ENCODE data around the gene MS4A4E.
"Not testable (repeated sequence)": the region's sequence is repeated elsewhere in the genome, so short reads cannot be mapped to it uniquely, and the experiment has no call there.

MS4A4E gene

GRCh38 chr11:60206616-60207015 lies 36.3 kb downstream of the MS4A4E start:
- Histone ChIP-seq H3K9ac (ENCODE audit: low read depth, low read length) (no peak overlapping the region), H3K36me3 (ENCODE audit: insufficient read depth, low read length) (no peaks in the 10 kb centered on the region), H3K4me1 (ENCODE audit: insufficient read depth, low read length) (no peaks in the 10 kb centered on the region), H3K9me3 (ENCODE audit: control insufficient read depth, insufficient read depth, low read length) (no peaks in the 10 kb centered on the region)

GRCh38 chr11:60204922-60205321 lies 38.0 kb downstream of the MS4A4E start:
- Histone ChIP-seq H3K9ac (ENCODE audit: low read depth, low read length) (no peak overlapping the region), H3K36me3 (ENCODE audit: insufficient read depth, low read length) (no peaks in the 10 kb centered on the region), H3K9me3 (ENCODE audit: control insufficient read depth, insufficient read depth, low read length) (no peaks in the 10 kb centered on the region), H3K4me1 (ENCODE audit: insufficient read depth, low read length) (no peaks in the 10 kb centered on the region)

GRCh38 chr11:60201334-60201733 lies 41.6 kb downstream of the MS4A4E start:
- H3K9me3 ChIP-seq (ENCODE audit: control insufficient read depth, insufficient read depth, low read length); H3K4me1 ChIP-seq (ENCODE audit: insufficient read depth, low read length); H3K36me3 ChIP-seq (ENCODE audit: insufficient read depth, low read length); H3K9ac ChIP-seq (ENCODE audit: low read depth, low read length): not testable (repeated sequence)

- Histone ChIP-seq H3K36me3 (ENCODE audit: insufficient read depth, low read length) (no peaks in the 10 kb centered on the region), H3K4me1 (ENCODE audit: insufficient read depth, low read length) (no peaks in the 10 kb centered on the region), H3K9me3 (ENCODE audit: control insufficient read depth, insufficient read depth, low read length) (no peaks in the 10 kb centered on the region), H3K9ac (ENCODE audit: low read depth, low read length) (no peak overlapping the region)
Measured at GRCh38 chr11:60197442-60197841, 45.5 kb downstream of the MS4A4E start.

- H3K4me1 ChIP-seq (ENCODE audit: insufficient read depth, low read length), result no peaks in the 10 kb centered on the region
- no peak overlapping the region for H3K9ac ChIP-seq (ENCODE audit: low read depth, low read length)
Measured at GRCh38 chr11:60195923-60196368, 47.0 kb downstream of the MS4A4E start.

GRCh38 chr11:60194511-60194910 lies 48.4 kb downstream of the MS4A4E start:
- Histone ChIP-seq H3K9me3 (ENCODE audit: control insufficient read depth, insufficient read depth, low read length) (no peaks in the 10 kb centered on the region), H3K36me3 (ENCODE audit: insufficient read depth, low read length) (no peaks in the 10 kb centered on the region), H3K9ac (ENCODE audit: low read depth, low read length) (no peak overlapping the region), H3K4me1 (ENCODE audit: insufficient read depth, low read length) (no peaks in the 10 kb centered on the region)

More at GRCh38 chr11:60195923-60196368, 47.0 kb downstream of the MS4A4E start:
- no peaks in the 10 kb centered on the region for H3K36me3 ChIP-seq (ENCODE audit: insufficient read depth, low read length)
- no peaks in the 10 kb centered on the region for H3K9me3 ChIP-seq (ENCODE audit: control insufficient read depth, insufficient read depth, low read length)

GRCh38 chr11:60193687-60194433 lies 49.1 kb downstream of the MS4A4E start:
- H3K9ac ChIP-seq (ENCODE audit: low read depth, low read length), result no peak overlapping the region

GRCh38 chr11:60192564-60192963 lies 50.4 kb downstream of the MS4A4E start:
- not testable (repeated sequence) for H3K9me3 ChIP-seq (ENCODE audit: control insufficient read depth, insufficient read depth, low read length); H3K4me1 ChIP-seq (ENCODE audit: insufficient read depth, low read length); H3K36me3 ChIP-seq (ENCODE audit: insufficient read depth, low read length); H3K9ac ChIP-seq (ENCODE audit: low read depth, low read length)

More at GRCh38 chr11:60193687-60194433, 49.1 kb downstream of the MS4A4E start:
- no peaks in the 10 kb centered on the region for H3K36me3 ChIP-seq (ENCODE audit: insufficient read depth, low read length)
- H3K9me3 ChIP-seq (ENCODE audit: control insufficient read depth, insufficient read depth, low read length), result no peaks in the 10 kb centered on the region
- no peaks in the 10 kb centered on the region for H3K4me1 ChIP-seq (ENCODE audit: insufficient read depth, low read length)

GRCh38 chr11:60188481-60188880 lies 54.5 kb downstream of the MS4A4E start:
- H3K9ac ChIP-seq (ENCODE audit: low read depth, low read length); H3K9me3 ChIP-seq (ENCODE audit: control insufficient read depth, insufficient read depth, low read length): not testable (repeated sequence)

GRCh38 chr11:60186128-60186527 lies 56.8 kb downstream of the MS4A4E start:
- not testable (repeated sequence) for H3K4me1 ChIP-seq (ENCODE audit: insufficient read depth, low read length); H3K36me3 ChIP-seq (ENCODE audit: insufficient read depth, low read length); H3K9ac ChIP-seq (ENCODE audit: low read depth, low read length); H3K9me3 ChIP-seq (ENCODE audit: control insufficient read depth, insufficient read depth, low read length)

More at GRCh38 chr11:60188481-60188880, 54.5 kb downstream of the MS4A4E start:
- not testable (repeated sequence) for H3K4me1 ChIP-seq (ENCODE audit: insufficient read depth, low read length); H3K36me3 ChIP-seq (ENCODE audit: insufficient read depth, low read length)

GRCh38 chr11:60185512-60185827 lies 57.5 kb downstream of the MS4A4E start:
- H3K4me1 ChIP-seq (ENCODE audit: insufficient read depth, low read length); H3K9me3 ChIP-seq (ENCODE audit: control insufficient read depth, insufficient read depth, low read length); H3K9ac ChIP-seq (ENCODE audit: low read depth, low read length): not testable (repeated sequence)

GRCh38 chr11:60184824-60185511 lies 58.0 kb downstream of the MS4A4E start:
- Histone ChIP-seq H3K36me3 (ENCODE audit: insufficient read depth, low read length) (no peaks in the 10 kb centered on the region), H3K4me1 (ENCODE audit: insufficient read depth, low read length) (no peaks in the 10 kb centered on the region)

More at GRCh38 chr11:60185512-60185827, 57.5 kb downstream of the MS4A4E start:
- H3K36me3 ChIP-seq (ENCODE audit: insufficient read depth, low read length), result not testable (repeated sequence)

GRCh38 chr11:60183591-60184205 lies 59.2 kb downstream of the MS4A4E start:
- Histone ChIP-seq H3K9me3 (ENCODE audit: control insufficient read depth, insufficient read depth, low read length) (no peaks in the 10 kb centered on the region), H3K36me3 (ENCODE audit: insufficient read depth, low read length) (no peaks in the 10 kb centered on the region), H3K9ac (ENCODE audit: low read depth, low read length) (no peak overlapping the region), H3K4me1 (ENCODE audit: insufficient read depth, low read length) (no peaks in the 10 kb centered on the region)

More at GRCh38 chr11:60184824-60185511, 58.0 kb downstream of the MS4A4E start:
- H3K9ac ChIP-seq (ENCODE audit: low read depth, low read length), result no peak overlapping the region
- no peaks in the 10 kb centered on the region for H3K9me3 ChIP-seq (ENCODE audit: control insufficient read depth, insufficient read depth, low read length)

GRCh38 chr11:60182541-60183330 lies 60.2 kb downstream of the MS4A4E start, which contains the start of gene MS4A6A:
TSS of gene MS4A6A (minus strand) at chr11:60183083. CDS start at chr11:60181727, 1,356 bp downstream.
- Histone ChIP-seq H3K9me3 (ENCODE audit: control insufficient read depth, insufficient read depth, low read length) (no peaks in the 10 kb centered on the region), H3K36me3 (ENCODE audit: insufficient read depth, low read length) (no peaks in the 10 kb centered on the region), H3K9ac (ENCODE audit: low read depth, low read length) (no peak within 1 kb of the TSS), H3K4me1 (ENCODE audit: insufficient read depth, low read length) (no peaks in the 10 kb centered on the region)

All from ES-I3 (cell line).